Activated CD8-positive, alpha-beta T cell treated with anti-CD3 and anti-CD28 coated beads for 36 hours (primary cell): ENCODE data around the gene VSX1. TPM values are rescaled to one million over a fixed set of nuclear protein-coding genes. Genes with fewer than 3 reads are reported as not detected.

Experiments
- ATAC-seq: fragments of 200-7000 bp; cut with Tn5 transposase; one replicate; pipeline ENCODE4 v1.10.0; 2021; ENCODE audit warnings: mild to moderate bottlenecking, moderate library complexity
- CTCF ChIA-PET: fragments of 350-600 bp; sonication (Branson Sonifier 250); formaldehyde crosslinking; loops from one replicate; lab custom pipeline; 2021; ENCODE audit warnings: antibody characterized with exemption; lab: Charles Lee
- POLR2A ChIA-PET: fragments of 350-600 bp; sonication (Branson Sonifier 250); formaldehyde crosslinking; loops from one replicate; lab custom pipeline; 2021; ENCODE audit warnings: antibody characterized with exemption; lab: Charles Lee
- DNase-seq: peaks from one replicate; pipeline ENCODE4 v3.0.0-alpha.2; 2020
- H3K27ac Mint-ChIP-seq: one replicate; pipeline ENCODE4 v1.8.0; 2021; ENCODE audit warnings: mild to moderate bottlenecking, mixed read lengths
- H3K27me3 Mint-ChIP-seq: one replicate; pipeline ENCODE4 v1.8.0; 2021; ENCODE audit warnings: mixed read lengths
- H3K36me3 Mint-ChIP-seq: one replicate; pipeline ENCODE4 v1.8.0; 2021; ENCODE audit warnings: low read depth, mixed read lengths
- H3K4me1 Mint-ChIP-seq: one replicate; pipeline ENCODE4 v1.8.0; 2021; ENCODE audit warnings: low read depth, mixed read lengths
- H3K4me3 Mint-ChIP-seq: one replicate; pipeline ENCODE4 v1.8.0; 2021; ENCODE audit warnings: mild to moderate bottlenecking, moderate library complexity, mixed read lengths
- H3K9me3 Mint-ChIP-seq: one replicate; pipeline ENCODE4 v1.8.0; 2021; ENCODE audit warnings: mixed read lengths
- CTCF ChIP-seq: fragments of 200-600 bp; IDR thresholded peaks from one replicate; pipeline ENCODE4 v1.8.0; 2022; ENCODE audit warnings: antibody characterized with exemption, mild to moderate bottlenecking
- intact Hi-C: fragments of 100-400 bp; cut with micrococcal nuclease; formaldehyde crosslinking; loops from one replicate; pipeline ENCODE4 v1.10.0; 2022
- total RNA-seq, 2 experiments: library from RNA; stranded (reverse); gene quantifications; one replicate each; pipeline ENCODE4 v1.2.3, GENCODE V29; 2021

The VSX1 gene
- total RNA-seq, 2 experiments from 2014 or later = not detected

DNA sequence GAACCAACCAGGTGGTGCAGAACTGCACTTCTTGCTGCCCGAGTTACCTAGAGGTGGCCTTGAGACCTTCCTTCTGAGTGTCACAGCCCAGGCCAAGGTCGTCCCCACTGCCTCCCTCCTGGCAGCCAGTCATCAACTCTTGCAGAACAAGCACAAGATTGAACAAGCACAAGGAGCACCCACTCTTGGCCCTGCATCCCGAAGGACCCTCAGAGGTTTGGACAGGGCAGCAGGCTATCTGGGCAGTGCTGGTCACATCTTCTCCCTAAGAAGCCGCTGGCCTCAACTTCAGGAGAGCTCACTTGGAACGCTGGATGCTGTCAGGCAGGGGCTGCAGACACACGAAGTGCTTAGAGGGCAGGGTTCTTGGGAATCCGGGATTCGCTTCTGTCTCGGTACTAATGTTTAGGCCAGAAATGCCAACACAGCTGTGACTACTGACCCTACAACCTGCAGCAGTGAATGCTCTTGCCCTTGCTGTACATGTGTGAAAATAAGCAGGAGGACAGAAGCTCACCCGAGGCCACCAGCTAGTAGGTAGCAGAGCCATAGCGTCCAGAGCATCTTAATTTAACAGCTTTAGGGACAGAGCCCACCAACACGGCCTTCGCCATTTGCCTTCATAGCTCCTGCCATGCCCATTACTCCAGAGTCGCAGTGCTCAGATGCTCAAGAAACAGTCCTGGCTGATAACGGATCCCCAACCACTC lies 20.0 kb downstream of the VSX1 start:
- TF ChIP-seq CTCF = no peak
- H3K27ac Mint-ChIP-seq = no peak overlapping the region
- ChIA-PET POLR2A (interaction anchor here (1.1 to 1.2 kb wide), 2 partner anchors 11 to 30 kb away, joined by 3 to 4 read pairs; no protein-coding TSS in a partner anchor), CTCF (interaction anchor here (0.7 to 10.9 kb wide), 8 partner anchors 9 to 132 kb away, joined by 3 to 167 read pairs (median 3); partner anchors contain the start of gene APMAP)
- DNase-seq = no peak
- peaks cover 1% of the 10 kb centered on the region for H3K27me3 Mint-ChIP-seq
- H3K4me3 Mint-ChIP-seq = no peak overlapping the region
- H3K36me3 Mint-ChIP-seq = no peaks in the 10 kb centered on the region
- no peak for ATAC-seq
- intact Hi-C loops = no loop called here
- peaks cover 10% of the 10 kb centered on the region for H3K4me1 Mint-ChIP-seq
- no peaks in the 10 kb centered on the region for H3K9me3 Mint-ChIP-seq

DNA sequence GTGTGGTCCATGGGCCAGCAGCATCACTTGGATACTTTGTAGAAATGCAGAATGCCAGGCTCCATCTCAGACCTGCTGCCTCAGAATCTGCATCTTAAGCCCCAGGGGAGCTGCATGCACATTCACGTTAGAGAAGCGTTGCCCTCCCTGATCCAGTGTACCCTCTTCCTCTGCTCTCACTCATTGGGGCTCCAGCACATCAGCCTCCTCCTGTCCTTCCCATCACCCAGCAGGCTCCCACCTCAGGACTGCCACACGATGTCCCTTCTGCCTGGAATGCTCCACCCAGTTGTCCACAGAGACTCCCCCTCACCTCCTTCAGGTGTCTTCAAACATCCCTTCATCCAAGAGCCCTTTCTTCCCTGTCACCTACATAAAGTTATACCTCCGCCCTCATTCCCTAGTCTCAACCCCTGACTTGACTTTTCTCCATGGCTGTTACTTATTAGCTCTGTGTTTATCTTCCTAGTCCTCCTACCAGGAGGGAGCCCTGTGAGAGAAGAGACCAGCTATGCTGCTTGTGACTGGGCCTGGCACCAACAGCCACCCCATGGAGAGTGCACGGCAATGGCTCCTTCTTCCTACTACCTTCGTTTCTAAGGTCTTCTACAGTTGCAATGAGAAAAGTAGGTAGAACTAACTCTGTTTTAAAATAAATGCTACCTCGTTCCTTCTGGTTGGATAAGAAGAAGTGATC lies 20.7 kb downstream of the VSX1 start:
- TF ChIP-seq CTCF = no peak
- intact Hi-C loops = no loop called here
- ChIA-PET POLR2A (no interaction called here), CTCF (interaction anchor here (10.9 kb wide), 1 partner anchor 65 kb away, joined by 167 read pairs; the partner anchor contains the start of gene APMAP)
- Mint-ChIP-seq H3K27me3 (peaks cover 1% of the 10 kb centered on the region), H3K36me3 (no peaks in the 10 kb centered on the region), H3K27ac (no peak overlapping the region), H3K4me3 (no peak overlapping the region), H3K4me1 (peaks cover 14% of the 10 kb centered on the region), H3K9me3 (no peaks in the 10 kb centered on the region)
- ATAC-seq = no peak
- DNase-seq = no peak

GRCh38 chr20:25059866-25060465 lies 22.0 kb downstream of the VSX1 start:
- no peaks in the 10 kb centered on the region for H3K27me3 Mint-ChIP-seq
- ChIA-PET POLR2A (interaction anchor here (0.7 kb wide), 1 partner anchor 18 kb away, joined by 4 read pairs; no protein-coding TSS in a partner anchor), CTCF (interaction anchor here (1.3 to 10.9 kb wide), 4 partner anchors 10 to 348 kb away, joined by 3 to 167 read pairs (median 4); partner anchors contain the start of gene APMAP)
- H3K9me3 Mint-ChIP-seq = no peaks in the 10 kb centered on the region
- peaks cover 23% of the 10 kb centered on the region for H3K4me1 Mint-ChIP-seq
- DNase-seq (no peak), ATAC-seq (no peak)
- H3K27ac Mint-ChIP-seq = no peak overlapping the region
- TF ChIP-seq CTCF = no peak
- peaks cover 3% of the 10 kb centered on the region for H3K36me3 Mint-ChIP-seq
- H3K4me3 Mint-ChIP-seq = no peak overlapping the region
- intact Hi-C loops = no loop called here

DNA sequence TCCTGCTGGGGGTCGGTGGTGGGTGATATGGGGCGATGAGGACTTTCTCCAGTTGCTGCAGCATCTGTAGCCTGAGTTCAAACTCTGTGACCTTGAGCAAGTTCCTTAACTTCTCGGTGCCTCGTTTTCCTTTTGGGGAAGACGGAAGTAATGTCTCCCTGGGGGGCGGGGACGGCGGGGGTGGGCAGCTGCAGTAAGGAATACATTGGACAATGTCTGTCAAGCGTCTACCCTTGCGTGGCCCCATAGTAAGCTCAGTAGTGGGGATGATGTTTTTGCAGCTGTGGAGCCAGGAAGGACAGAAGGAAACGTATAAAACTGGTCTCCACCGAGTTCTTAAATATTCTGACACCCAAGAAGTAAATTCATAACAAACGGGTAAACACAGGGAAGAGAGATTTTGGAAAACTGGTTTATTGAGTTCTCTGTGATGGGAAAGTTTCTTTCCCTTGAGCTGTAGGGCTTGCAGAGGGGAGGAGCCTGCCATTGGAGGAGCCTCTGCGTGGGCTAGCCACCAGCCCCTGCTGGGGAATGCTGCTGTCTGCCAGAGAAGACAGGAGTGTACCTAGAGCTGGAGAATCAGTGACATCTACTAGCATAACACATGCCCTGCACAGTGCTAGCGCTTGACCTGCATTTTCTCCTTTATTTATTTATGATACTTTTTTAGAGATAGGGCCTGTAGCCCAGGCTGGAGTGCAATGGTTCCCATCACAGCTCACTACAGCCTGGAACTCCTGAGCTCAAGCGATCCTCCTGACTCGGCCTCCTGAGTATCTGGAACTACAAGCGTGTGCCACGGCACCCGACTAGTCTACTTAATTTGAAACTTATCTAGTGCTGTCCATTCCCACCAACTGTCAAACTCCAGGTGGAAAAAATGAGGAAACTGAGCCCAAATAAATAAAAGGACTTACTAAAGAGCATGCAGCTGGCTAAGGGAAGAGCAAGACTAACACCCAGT lies 22.8 kb downstream of the VSX1 start:
- H3K4me3 Mint-ChIP-seq = peak overlapping the region; percentile 71
- ATAC-seq = no peak
- ChIA-PET CTCF (interaction anchor here (1.3 to 10.9 kb wide), 5 partner anchors 11 to 349 kb away, joined by 3 to 167 read pairs (median 4); partner anchors contain the start of gene APMAP), POLR2A (interaction anchor here (0.9 to 1.5 kb wide), 4 partner anchors 25 to 348 kb away, joined by 3 to 5 read pairs (median 4); partner anchors contain the start of genes APMAP and GINS1)
- H3K9me3 Mint-ChIP-seq = no peaks in the 10 kb centered on the region
- TF ChIP-seq CTCF = no peak
- peaks cover 32% of the 10 kb centered on the region for H3K4me1 Mint-ChIP-seq
- peaks cover 3% of the 10 kb centered on the region for H3K36me3 Mint-ChIP-seq
- DNase-seq = peak; percentile 30
- peak overlapping the region; percentile 80 for H3K27ac Mint-ChIP-seq
- intact Hi-C loops = no loop called here
- no peaks in the 10 kb centered on the region for H3K27me3 Mint-ChIP-seq
